ENCODE results near the gene SFXN4. TPM values are rescaled to one million over a fixed set of nuclear protein-coding genes. Genes with fewer than 3 reads are reported as not detected.
"Not testable (repeated sequence)": the region's sequence is repeated elsewhere in the genome, so short reads cannot be mapped to it uniquely, and the experiment has no call there.

Gene SFXN4
- polyA plus RNA-seq, 3 donors = 28.2 to 34.2 (median 31.9) TPM

DNA sequence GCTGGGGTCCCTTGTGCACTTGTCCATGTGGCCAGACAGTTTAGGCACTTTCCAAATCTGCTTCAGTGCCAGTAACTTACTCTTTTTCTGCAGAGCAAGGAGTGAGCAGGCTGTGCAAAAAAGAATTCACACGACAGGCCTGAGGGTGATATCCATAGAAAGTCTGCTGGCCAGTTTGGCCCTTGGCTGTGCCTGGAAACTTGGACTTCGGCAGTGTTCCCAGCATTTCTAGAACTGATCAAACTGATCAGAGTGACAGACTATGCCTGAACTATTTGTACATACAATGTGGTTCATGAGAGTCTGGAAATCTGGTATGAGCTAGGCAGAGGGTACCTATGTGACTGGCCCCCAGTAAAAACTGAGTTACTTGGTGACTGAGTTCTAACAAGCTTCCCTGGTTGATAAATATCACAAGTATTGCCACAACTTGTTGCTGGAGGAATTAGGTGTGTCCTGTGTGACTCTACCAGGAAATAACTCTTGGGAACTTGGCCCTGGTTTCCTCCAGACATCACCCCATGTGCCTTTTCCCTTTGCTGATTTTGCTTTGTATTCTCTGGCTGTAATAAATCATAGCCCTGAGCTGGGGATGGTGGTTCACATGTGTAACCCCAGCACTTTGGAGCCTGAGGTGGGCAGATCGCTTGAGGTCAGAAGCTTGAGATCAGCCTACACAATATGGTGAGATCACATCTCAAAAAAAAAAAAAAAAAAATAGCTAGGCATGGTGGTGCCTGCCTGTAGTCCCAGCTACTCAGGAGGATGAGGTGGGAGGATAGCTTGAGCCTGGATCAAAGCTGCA, 64.9 kb downstream of the SFXN4 start:
- no peak for DNase-seq (ENCODE audit: extremely low read depth in 1 of 11, low read depth in 9 of 11, low spot score in 4 of 11)

DNA sequence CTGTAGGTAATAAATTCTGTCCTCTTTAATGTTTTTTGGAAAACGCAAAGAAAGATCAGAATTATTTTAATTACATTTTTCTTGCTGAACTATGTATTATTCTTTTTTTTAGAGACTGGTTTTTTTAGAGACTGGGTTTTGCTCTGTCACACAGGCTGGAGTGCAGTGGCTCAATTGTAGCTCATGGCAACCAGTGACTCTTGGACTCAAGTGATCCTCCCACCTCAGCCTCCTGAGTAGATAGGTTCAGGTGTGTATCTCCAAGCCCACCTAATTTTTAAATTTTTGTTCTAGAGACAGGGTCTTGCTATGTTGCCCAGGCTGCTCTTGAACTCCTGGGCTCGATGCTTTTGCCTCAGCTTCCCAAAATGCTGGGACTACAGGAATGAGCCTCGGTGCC, 66.9 kb downstream of the SFXN4 start:
- DNase-seq (ENCODE audit: extremely low read depth in 1 of 11, low read depth in 9 of 11, low spot score in 4 of 11) = no peak

DNA sequence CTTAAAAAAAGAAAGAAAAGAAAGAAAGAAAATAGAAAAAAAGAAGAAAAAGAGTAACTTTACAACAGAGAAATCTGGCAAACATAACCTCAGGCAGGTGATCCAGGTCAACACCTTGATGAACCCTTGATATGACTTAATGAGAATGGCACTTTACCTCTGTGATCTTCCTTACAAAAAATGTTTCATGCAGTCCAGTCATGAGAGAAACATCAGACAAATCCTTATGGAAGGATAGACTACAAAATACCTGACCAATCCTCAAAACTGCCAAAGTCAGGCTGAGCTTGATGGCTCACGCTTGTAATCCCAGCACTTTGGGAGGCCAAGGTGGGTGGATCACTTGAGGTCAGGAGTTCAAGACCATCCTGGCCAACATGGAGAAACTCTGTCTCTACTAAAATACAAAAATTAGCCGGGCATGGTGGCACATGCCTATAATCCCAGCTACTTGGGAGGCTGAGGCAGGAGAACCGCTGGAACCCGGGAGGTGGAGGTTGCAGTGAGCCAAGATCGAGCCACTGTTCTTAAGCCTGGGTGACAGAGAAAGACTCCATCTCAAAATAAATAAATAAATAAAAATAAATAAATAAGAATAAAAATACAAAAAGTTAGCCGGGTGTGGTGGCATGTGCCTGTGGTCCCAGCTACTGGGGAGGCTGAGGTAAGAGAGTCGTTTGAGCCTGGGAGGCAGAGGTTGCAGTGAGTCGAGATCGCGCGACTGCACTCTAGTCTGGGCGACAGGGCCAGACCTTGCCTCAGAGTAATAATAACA, 68.7 kb downstream of the SFXN4 start:
- not testable (repeated sequence) for DNase-seq (ENCODE audit: extremely low read depth in 1 of 11, low read depth in 9 of 11, low spot score in 4 of 11)

- DNase-seq (ENCODE audit: extremely low read depth in 1 of 11, low read depth in 9 of 11, low spot score in 4 of 11) = no peak
These were observed 69.9 kb downstream of the SFXN4 start for GRCh38 chr10:119095640-119096039.

- DNase-seq (ENCODE audit: extremely low read depth in 1 of 11, low read depth in 9 of 11, low spot score in 4 of 11) = no peak
These were observed 74.5 kb downstream of the SFXN4 start for GRCh38 chr10:119090968-119091367.

Other genes with a start within 250 kb of the SFXN4 start
- 1 to 10 TPM; 3.2 to 4.8 (median 4.1) TPM for gene NANOS1, start 136.0 kb downstream of the SFXN4 start, polyA plus RNA-seq (ENCODE audit: insufficient read length in 3 of 3)
- gene EIF3A, start 84.9 kb downstream of the SFXN4 start, polyA plus RNA-seq (ENCODE audit: insufficient read length in 3 of 3) = 100 to 1,000 TPM; 189 to 201 (median 197) TPM
- 10 to 100 TPM; 50.6 to 77.0 (median 51.2) TPM for gene DENND10, start 61.6 kb downstream of the SFXN4 start, polyA plus RNA-seq (ENCODE audit: insufficient read length in 3 of 3)
- 100 to 1,000 TPM; 257 to 303 (median 270) TPM for gene PRDX3, start 13.1 kb upstream of the SFXN4 start, polyA plus RNA-seq (ENCODE audit: insufficient read length in 3 of 3)
- gene GRK5, start 41.9 kb upstream of the SFXN4 start, polyA plus RNA-seq (ENCODE audit: insufficient read length in 3 of 3) = 10 to 100 TPM; 16.7 to 19.1 (median 17.5) TPM